ENCODE results near the gene ZYG11B.

DNA sequence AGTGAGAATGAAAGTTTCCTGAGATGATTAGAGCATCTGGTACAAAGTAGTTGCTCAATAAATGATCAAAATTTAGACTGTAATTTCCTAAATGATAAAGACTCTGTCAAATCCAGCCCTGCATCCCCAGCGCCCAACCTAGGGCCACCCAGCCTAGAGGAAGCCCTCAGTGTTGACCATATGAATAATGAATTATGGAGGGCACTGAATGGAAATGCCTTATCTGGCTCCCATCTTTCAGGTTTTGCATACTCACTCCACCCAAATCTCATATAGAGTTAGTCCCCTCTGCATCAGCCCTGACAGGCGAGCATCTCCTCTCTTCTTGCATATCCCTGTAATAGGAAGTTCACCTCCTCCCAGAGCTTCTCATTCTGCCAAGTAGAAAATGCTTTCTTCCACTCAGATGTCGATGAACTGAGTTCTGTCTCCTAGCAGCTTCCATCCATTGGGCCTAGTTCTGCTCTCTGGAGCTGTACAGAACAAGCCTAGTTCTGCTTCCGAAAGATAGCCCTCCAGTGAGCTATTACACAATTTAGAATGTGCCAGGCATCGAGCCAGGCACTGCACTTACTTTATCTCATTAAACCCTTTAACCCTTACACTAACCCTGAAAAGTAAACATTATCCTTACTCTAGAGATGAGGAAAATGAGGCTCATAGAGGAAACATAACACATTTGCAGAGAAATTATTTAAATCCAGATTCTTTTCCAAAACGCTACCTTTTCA, 49.0 kb upstream of the ZYG11B start:
- TF ChIP-seq, protein P1, sequence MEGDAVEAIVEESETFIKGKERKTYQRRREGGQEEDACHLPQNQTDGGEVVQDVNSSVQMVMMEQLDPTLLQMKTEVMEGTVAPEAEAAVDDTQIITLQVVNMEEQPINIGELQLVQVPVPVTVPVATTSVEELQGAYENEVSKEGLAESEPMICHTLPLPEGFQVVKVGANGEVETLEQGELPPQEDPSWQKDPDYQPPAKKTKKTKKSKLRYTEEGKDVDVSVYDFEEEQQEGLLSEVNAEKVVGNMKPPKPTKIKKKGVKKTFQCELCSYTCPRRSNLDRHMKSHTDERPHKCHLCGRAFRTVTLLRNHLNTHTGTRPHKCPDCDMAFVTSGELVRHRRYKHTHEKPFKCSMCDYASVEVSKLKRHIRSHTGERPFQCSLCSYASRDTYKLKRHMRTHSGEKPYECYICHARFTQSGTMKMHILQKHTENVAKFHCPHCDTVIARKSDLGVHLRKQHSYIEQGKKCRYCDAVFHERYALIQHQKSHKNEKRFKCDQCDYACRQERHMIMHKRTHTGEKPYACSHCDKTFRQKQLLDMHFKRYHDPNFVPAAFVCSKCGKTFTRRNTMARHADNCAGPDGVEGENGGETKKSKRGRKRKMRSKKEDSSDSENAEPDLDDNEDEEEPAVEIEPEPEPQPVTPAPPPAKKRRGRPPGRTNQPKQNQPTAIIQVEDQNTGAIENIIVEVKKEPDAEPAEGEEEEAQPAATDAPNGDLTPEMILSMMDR (IDR thresholded peaks at IDR 0.05), result no peak
- TF ChIP-seq POLR2AphosphoS5 (IDR thresholded peaks at IDR 0.05) (no peak), POLR2A (IDR thresholded peaks at IDR 0.05) (no peak)
